Upper lobe of left lung (tissue), 6 donors: ENCODE data around the gene GPR137. TPM values are rescaled to one million over a fixed set of nuclear protein-coding genes. Genes with fewer than 3 reads are reported as not detected.

Experiments
- ATAC-seq, 2 donors: fragments of 200-7000 bp; cut with Tn5 transposase; one replicate each; pipeline ENCODE4 v1.9.1; 2022; ENCODE audit warnings: mild to moderate bottlenecking in 2 of 2, moderate library complexity in 2 of 2; ENCODE audit not compliant: low FRiP score in 2 of 2
- DNase-seq, 2 donors: peaks; one replicate each; pipeline ENCODE4 v3.0.0-alpha.2; 2019 to 2020
- H3K27ac ChIP-seq, 4 donors: fragments of 200-600 bp; sonication (generic); one replicate each; pipeline ENCODE4 v1.5.1; 2016 to 2019
- H3K27me3 ChIP-seq, 4 donors: fragments of 200-600 bp; sonication (generic); one replicate each; pipeline ENCODE4 v1.5.1; 2017 to 2019
- H3K36me3 ChIP-seq, 4 donors: fragments of 200-600 bp; sonication (generic); one replicate each; pipeline ENCODE4 v1.5.1; 2016 to 2019
- H3K4me1 ChIP-seq, 4 donors: fragments of 200-600 bp; sonication (generic); one replicate each; pipeline ENCODE4 v1.5.1; 2018 to 2019
- H3K4me3 ChIP-seq, 4 donors: fragments of 200-600 bp; sonication (generic); one replicate each; pipeline ENCODE4 v1.5.1; 2017 to 2019; ENCODE audit warnings: mild to moderate bottlenecking in 2 of 4, moderate library complexity in 1 of 4
- H3K9me3 ChIP-seq, 4 donors: fragments of 200-600 bp; sonication (generic); one replicate each; pipeline ENCODE4 v1.5.1; 2018 to 2019
- EP300 ChIP-seq, 4 donors: sonication (generic); formaldehyde crosslinking; IDR thresholded peaks; one replicate each; pipeline ENCODE4 v1.5.1; 2017; ENCODE audit warnings: antibody characterized with exemption in 4 of 4, control low read depth in 2 of 4
- POLR2A ChIP-seq, 4 donors: fragments of 450-650 bp; IDR thresholded peaks; one replicate each; pipeline ENCODE4 v1.5.1; 2016 to 2017; ENCODE audit warnings: antibody characterized with exemption in 4 of 4, mild to moderate bottlenecking in 2 of 4
- POLR2AphosphoS5 ChIP-seq, 2 donors: sonication (generic); formaldehyde crosslinking; IDR thresholded peaks; one replicate each; pipeline ENCODE4 v1.5.1; 2017; ENCODE audit warnings: antibody characterized with exemption in 2 of 2
- WGBS, 2 donors: methylation state at CpG; one replicate each; pipeline ENCODE4 v1.1.5; 2017 to 2018; 5-methylcytosine and 5-hydroxymethylcytosine counted together
- total RNA-seq, 6 donors: library from RNA; depleted of rRNA in 4 of 6; stranded (reverse); fragments of >200 nt in 4 of 6; gene quantifications; one replicate each; pipeline versions ENCODE4 v1.1.0 to v1.2.1, GENCODE V29; 2016 to 2021
- TF ChIP-seq, protein P1 (sequence below), 6 experiments: fragments of 450-650 bp in 4 of 6; fragments of 200-600 bp in 2 of 6; sonication (generic) in 2 of 6; IDR thresholded peaks; one replicate each; pipeline ENCODE4 v1.5.1; 2016 to 2019; ENCODE audit warnings: antibody characterized with exemption in 6 of 6
- donor health status: DM: no; HTN: no; CAD: no; lungs with moderate emphysema.
- donor health status: DM: no; HTN: yes; CAD: no; lungs with severe emphysema.

GPR137 gene
- total RNA-seq, 6 donors from 2014 or later = 7.3 to 48.1 (median 27.0) TPM

DNA sequence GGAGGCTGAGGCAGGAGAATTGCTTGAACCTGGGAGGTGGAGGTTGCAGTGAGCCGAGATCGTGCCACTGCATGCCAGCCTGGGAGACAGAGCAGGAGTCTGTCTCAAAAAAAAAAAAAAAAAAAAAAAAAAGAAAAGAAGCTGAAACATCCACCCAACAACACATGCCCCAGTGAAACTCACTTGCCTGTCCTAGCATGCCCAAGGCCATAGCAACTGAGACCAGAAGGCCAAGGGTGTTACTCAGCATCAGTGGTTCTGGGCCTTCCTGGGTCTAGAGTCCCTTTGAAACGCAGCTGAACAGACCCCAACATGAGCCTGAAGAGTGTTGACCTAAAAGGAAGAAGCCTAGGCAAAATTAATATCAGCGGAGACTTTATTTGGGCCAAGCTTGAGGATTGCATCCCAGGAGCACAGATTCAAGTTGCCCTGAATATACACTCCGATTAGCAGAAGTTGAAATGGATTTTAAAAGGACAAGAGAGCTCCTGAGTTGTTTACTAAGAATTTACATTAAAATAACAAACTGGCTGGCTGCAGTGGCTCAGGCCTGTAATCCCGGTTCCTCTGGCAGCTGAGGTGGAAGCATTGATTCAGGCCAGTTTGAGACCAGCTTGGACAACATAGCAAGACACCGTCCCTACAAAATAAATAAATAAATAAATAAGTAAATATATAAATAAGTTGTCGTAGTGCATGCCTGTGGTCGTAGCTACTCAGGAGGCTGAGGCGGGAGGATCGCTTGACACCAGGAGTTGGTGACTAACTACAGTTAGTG lies 39.2 kb downstream of the GPR137 start:
- WGBS, 2 donors = 85 to 89% methylated on average over 11 of the region's 11 CpGs
- ATAC-seq (no peak), DNase-seq (no peak)
- Histone ChIP-seq H3K27ac (no peak overlapping the region), H3K4me1 (peaks cover 10 to 41% (median 21%) of the 10 kb centered on the region in 4 donors), H3K9me3 (no peaks in the 10 kb centered on the region), H3K4me3 (no peak overlapping the region), H3K36me3 (peaks cover 0 to 13% (median 10%) of the 10 kb centered on the region in 4 donors), H3K27me3 (no peaks in the 10 kb centered on the region)
- TF ChIP-seq POLR2AphosphoS5 (IDR thresholded peaks at IDR 0.05) (no peak), POLR2A (IDR thresholded peaks at IDR 0.05) (no peak), EP300 (IDR thresholded peaks at IDR 0.05) (no peak)
- TF ChIP-seq, protein P1, sequence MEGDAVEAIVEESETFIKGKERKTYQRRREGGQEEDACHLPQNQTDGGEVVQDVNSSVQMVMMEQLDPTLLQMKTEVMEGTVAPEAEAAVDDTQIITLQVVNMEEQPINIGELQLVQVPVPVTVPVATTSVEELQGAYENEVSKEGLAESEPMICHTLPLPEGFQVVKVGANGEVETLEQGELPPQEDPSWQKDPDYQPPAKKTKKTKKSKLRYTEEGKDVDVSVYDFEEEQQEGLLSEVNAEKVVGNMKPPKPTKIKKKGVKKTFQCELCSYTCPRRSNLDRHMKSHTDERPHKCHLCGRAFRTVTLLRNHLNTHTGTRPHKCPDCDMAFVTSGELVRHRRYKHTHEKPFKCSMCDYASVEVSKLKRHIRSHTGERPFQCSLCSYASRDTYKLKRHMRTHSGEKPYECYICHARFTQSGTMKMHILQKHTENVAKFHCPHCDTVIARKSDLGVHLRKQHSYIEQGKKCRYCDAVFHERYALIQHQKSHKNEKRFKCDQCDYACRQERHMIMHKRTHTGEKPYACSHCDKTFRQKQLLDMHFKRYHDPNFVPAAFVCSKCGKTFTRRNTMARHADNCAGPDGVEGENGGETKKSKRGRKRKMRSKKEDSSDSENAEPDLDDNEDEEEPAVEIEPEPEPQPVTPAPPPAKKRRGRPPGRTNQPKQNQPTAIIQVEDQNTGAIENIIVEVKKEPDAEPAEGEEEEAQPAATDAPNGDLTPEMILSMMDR (IDR thresholded peaks at IDR 0.05) = no peak

DNA sequence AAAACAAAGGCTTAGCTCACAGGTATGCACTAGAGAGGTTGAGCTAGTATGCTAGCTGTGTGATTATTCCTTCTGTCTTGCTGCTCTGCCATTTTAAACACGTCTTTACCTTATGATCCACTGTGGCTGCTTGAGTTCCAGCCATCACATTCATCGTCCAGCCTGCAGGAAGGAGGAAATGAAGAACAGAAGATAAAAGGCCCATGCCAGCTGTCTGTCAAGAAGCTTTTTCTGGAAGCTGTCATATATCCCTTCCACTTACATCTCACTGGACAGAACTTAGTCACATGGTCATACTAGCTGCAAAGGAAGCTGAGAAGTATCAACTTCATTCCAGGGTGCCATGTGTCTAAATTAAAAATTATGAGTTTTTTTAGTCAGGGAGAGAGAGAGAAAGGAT lies 41.7 kb downstream of the GPR137 start:
- H3K9me3 ChIP-seq = no peaks in the 10 kb centered on the region
- WGBS, 2 donors = 87 to 90% methylated on average over 2 of the region's 2 CpGs
- H3K27ac ChIP-seq = no peak overlapping the region
- no peaks in the 10 kb centered on the region for H3K27me3 ChIP-seq
- H3K4me3 ChIP-seq = no peak overlapping the region
- peaks cover 18 to 34% (median 21%) of the 10 kb centered on the region in 4 donors for H3K4me1 ChIP-seq
- TF ChIP-seq, protein P1 (IDR thresholded peaks at IDR 0.05) = no peak
- TF ChIP-seq POLR2AphosphoS5 (IDR thresholded peaks at IDR 0.05) = no peak
- TF ChIP-seq POLR2A (IDR thresholded peaks at IDR 0.05) = no peak
- TF ChIP-seq EP300 (IDR thresholded peaks at IDR 0.05) = no peak
- ATAC-seq (no peak), DNase-seq (no peak)
- peaks cover 0 to 8% (median 5%) of the 10 kb centered on the region in 4 donors for H3K36me3 ChIP-seq

DNA sequence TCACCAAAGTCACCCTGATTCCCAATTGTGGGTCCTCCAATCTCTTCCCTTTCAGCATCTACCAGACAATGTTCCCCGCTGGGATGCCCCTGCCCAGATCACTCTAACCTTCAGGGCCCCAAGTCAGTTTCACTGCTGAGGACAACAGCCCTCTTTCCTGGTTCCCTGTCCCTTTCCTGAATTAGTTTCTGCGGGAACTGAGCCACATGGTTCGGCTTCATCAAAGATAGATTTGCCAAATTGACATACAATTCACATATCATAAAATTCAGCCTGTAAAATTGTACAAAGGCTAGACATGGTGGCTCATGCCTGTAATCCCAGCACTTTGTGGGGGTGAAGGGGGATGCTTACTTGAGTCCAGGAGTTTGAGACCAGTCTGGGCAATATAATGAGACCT lies 42.3 kb downstream of the GPR137 start:
- TF ChIP-seq EP300 (IDR thresholded peaks at IDR 0.05) (no peak), POLR2AphosphoS5 (IDR thresholded peaks at IDR 0.05) (no peak), POLR2A (IDR thresholded peaks at IDR 0.05) (no peak)
- TF ChIP-seq, protein P1 (IDR thresholded peaks at IDR 0.05) = no peak
- peaks cover 0 to 2% (median 0%) of the 10 kb centered on the region in 4 donors for H3K36me3 ChIP-seq
- H3K9me3 ChIP-seq = no peaks in the 10 kb centered on the region
- ATAC-seq (no peak), DNase-seq (no peak)
- 91 to 92% methylated on average over 3 of the region's 3 CpGs for WGBS, 2 donors
- peaks cover 14 to 30% (median 16%) of the 10 kb centered on the region in 4 donors for H3K4me1 ChIP-seq
- no peak overlapping the region for H3K4me3 ChIP-seq
- H3K27ac ChIP-seq = no peak overlapping the region
- no peaks in the 10 kb centered on the region for H3K27me3 ChIP-seq

DNA sequence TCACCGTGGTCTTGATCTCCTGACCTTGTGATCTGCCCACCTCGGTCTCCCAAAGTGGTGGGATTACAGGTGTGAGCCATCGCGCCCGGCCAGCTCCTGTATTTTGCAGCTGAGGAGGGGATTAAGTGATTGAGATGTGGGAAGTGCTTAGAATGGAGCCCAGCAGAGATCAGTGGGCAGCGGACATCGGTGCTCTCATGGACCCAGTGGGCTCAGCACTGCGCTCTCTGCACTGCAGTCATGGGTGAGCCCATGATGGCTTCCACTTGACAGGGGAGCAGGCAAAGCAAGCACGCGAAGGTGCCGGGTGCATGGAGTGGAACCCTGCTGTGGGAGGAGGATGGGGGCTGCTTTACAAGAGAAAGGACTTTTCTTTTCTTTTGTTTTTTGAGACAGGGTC lies 45.2 kb downstream of the GPR137 start:
- WGBS, 2 donors = 79 to 89% methylated on average over 11 of the region's 11 CpGs
- Histone ChIP-seq H3K27ac (no peak overlapping the region), H3K27me3 (no peaks in the 10 kb centered on the region), H3K36me3 (no peaks in the 10 kb centered on the region), H3K9me3 (no peaks in the 10 kb centered on the region), H3K4me1 (peaks cover 17 to 33% (median 21%) of the 10 kb centered on the region in 4 donors), H3K4me3 (no peak overlapping the region)
- ATAC-seq = no peak
- TF ChIP-seq POLR2AphosphoS5 (IDR thresholded peaks at IDR 0.05) (no peak), EP300 (IDR thresholded peaks at IDR 0.05) (no peak)
- DNase-seq = peak in 1 of 2 donors; percentile 28

DNA sequence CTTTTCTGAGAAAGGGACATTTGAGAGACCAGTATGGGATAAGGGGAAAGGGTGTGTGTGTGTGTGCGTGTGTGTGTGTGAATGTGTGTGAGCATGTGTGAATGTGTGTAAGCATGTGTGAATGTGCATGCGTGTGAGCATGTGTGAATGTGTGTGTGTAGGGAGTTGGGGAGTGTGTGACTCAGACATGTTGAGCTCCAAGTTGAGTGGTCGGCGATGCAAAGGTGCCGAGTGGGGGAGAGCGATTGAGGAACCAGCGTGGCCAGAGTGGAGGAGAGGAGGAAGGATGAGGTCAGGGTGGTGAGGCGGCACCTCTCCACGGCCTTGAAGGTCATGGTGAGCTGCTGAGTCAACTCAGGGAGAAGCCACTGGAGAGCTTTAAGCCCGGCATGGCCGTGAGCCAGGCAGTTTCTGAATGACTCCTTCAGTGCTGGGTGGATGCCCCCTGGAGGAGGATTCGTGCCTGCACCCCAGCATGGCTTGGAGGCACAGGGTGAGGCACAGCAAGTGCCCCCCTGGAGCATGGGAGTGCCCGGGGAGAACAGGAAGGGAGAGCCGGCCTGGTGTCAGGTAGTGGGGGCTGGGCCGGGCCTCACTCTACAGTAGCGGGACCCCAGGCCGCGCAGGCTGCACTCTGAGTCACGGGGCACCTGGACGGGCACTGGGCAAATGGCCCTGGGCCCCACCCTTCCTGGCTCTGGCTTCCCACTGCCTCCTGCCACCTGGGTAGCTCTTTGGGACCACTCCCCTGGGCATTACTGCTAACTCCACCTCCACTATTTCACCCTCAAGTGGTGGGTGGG lies 46.1 kb downstream of the GPR137 start:
- 19 to 25% methylated on average over 13 to 20 of the region's 20 CpGs for whole genome bisulfite sequencing, 2 donors
- ATAC-seq = peak; percentile 89 to 90
- Histone ChIP-seq H3K4me3 (no peak overlapping the region), H3K27ac (peak overlapping the region; percentile 54 to 73 (median 66)), H3K36me3 (no peaks in the 10 kb centered on the region), H3K9me3 (no peaks in the 10 kb centered on the region), H3K27me3 (no peaks in the 10 kb centered on the region), H3K4me1 (peaks cover 17 to 33% (median 21%) of the 10 kb centered on the region in 4 donors)
- DNase-seq = peak; percentile 81 to 97
- TF ChIP-seq, protein P1 (IDR thresholded peaks at IDR 0.05) = peak; percentile 44 to 84 (median 75)
- TF ChIP-seq POLR2A (IDR thresholded peaks at IDR 0.05) (no peak), POLR2AphosphoS5 (IDR thresholded peaks at IDR 0.05) (peak; percentile 51 to 67)
